ENCODE results near the gene HERPUD1. TPM values are rescaled to one million over a fixed set of nuclear protein-coding genes. Genes with fewer than 3 reads are reported as not detected.
A peak's percentile ranks its signal among the peaks of the same experiment; 100 is the strongest.
"Not testable (repeated sequence)": the region's sequence is repeated elsewhere in the genome, so short reads cannot be mapped to it uniquely, and the experiment has no call there.

HERPUD1 gene
- total RNA-seq, 2 donors from 2014 or later: 162 to 186 TPM

- no peaks in the 10 kb centered on the region for H3K27me3 Mint-ChIP-seq
- no peaks in the 10 kb centered on the region for H3K36me3 Mint-ChIP-seq (ENCODE audit: low read depth)
- peak; percentile 57 for ATAC-seq (replicated peaks)
- H3K4me3 Mint-ChIP-seq: peak overlapping the region; percentile 28
- no peaks in the 10 kb centered on the region for H3K9me3 Mint-ChIP-seq
- H3K27ac Mint-ChIP-seq: peak overlapping the region; percentile 81
- H3K4me1 Mint-ChIP-seq: peaks cover 29% of the 10 kb centered on the region
Measured at GRCh38 chr16:56970934-56971767, 39.2 kb downstream of the HERPUD1 start.

GRCh38 chr16:56971768-56972043 lies 39.8 kb downstream of the HERPUD1 start:
- no peak for ATAC-seq (replicated peaks)
- no peaks in the 10 kb centered on the region for H3K27me3 Mint-ChIP-seq
- H3K9me3 Mint-ChIP-seq: no peaks in the 10 kb centered on the region
- H3K36me3 Mint-ChIP-seq (ENCODE audit: low read depth): no peaks in the 10 kb centered on the region
- peak overlapping the region; percentile 28 for H3K4me3 Mint-ChIP-seq
- peaks cover 33% of the 10 kb centered on the region for H3K4me1 Mint-ChIP-seq
- no peak overlapping the region for H3K27ac Mint-ChIP-seq

- no peak for ATAC-seq (replicated peaks)
Measured at GRCh38 chr16:56972403-56973293, 40.7 kb downstream of the HERPUD1 start.

GRCh38 chr16:56973294-56973689 lies 41.4 kb downstream of the HERPUD1 start:
- H3K9me3 Mint-ChIP-seq: no peaks in the 10 kb centered on the region
- no peaks in the 10 kb centered on the region for H3K36me3 Mint-ChIP-seq (ENCODE audit: low read depth)
- peaks cover 34% of the 10 kb centered on the region for H3K4me1 Mint-ChIP-seq
- H3K27me3 Mint-ChIP-seq: no peaks in the 10 kb centered on the region
- no peak for ATAC-seq (replicated peaks)
- peak overlapping the region; percentile 61 for H3K27ac Mint-ChIP-seq
- H3K4me3 Mint-ChIP-seq: no peak overlapping the region

More at GRCh38 chr16:56972403-56973293, 40.7 kb downstream of the HERPUD1 start:
- no peak overlapping the region for H3K27ac Mint-ChIP-seq
- H3K27me3 Mint-ChIP-seq: no peaks in the 10 kb centered on the region
- peaks cover 34% of the 10 kb centered on the region for H3K4me1 Mint-ChIP-seq
- H3K4me3 Mint-ChIP-seq: no peak overlapping the region
- H3K9me3 Mint-ChIP-seq: no peaks in the 10 kb centered on the region
- H3K36me3 Mint-ChIP-seq (ENCODE audit: low read depth): no peaks in the 10 kb centered on the region

GRCh38 chr16:56973899-56974298 lies 42.0 kb downstream of the HERPUD1 start:
- not testable (repeated sequence) for H3K27me3 Mint-ChIP-seq; ATAC-seq (replicated peaks); H3K9me3 Mint-ChIP-seq; H3K36me3 Mint-ChIP-seq (ENCODE audit: low read depth); H3K4me3 Mint-ChIP-seq
- peak overlapping the region; percentile 61 for H3K27ac Mint-ChIP-seq
- H3K4me1 Mint-ChIP-seq: peaks cover 34% of the 10 kb centered on the region

DNA sequence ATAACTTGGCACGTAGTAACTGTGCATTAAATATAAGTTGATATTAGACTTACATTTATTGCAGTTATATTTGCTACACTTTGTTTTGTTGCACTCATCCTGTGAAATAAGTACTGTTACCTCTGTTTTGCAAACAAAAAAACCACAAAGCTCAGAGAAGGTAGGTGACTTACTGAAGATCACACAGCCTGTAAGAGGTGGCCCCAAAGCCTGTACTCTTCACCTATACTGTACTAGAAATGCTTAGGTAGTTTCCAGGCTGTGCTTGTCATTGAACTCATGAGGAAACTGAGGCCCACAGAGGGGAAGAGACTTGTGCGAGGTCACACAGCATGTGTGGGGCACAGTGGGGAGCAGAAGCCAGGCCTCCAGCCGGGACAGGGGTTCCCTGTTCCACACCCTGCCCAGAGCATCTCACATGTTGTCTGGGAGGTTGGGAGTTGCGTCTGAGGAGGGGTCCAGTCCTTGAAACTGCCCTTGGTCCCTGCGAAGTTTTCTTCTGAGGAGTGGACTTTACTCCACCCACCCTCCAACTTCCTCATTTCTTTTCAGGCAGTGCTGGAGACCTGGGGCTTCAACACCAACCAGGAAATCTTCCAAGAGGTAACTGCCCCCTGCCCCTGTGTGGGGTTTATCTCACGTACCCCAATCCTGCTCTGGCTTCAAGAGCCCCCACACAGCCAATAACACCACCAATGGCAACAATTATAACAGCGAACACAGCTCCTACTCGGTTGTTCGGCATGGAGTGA lies 42.8 kb downstream of the HERPUD1 start:
- Mint-ChIP-seq H3K4me3 (no peak overlapping the region), H3K36me3 (ENCODE audit: low read depth) (no peaks in the 10 kb centered on the region), H3K27ac (peak overlapping the region; percentile 55), H3K27me3 (no peaks in the 10 kb centered on the region), H3K9me3 (no peaks in the 10 kb centered on the region), H3K4me1 (peaks cover 34% of the 10 kb centered on the region)
- peak; percentile 40 for ATAC-seq (replicated peaks)

GRCh38 chr16:56975714-56976113 lies 43.8 kb downstream of the HERPUD1 start:
- ATAC-seq (replicated peaks): no peak
- H3K9me3 Mint-ChIP-seq: no peaks in the 10 kb centered on the region
- H3K4me3 Mint-ChIP-seq: no peak overlapping the region
- H3K36me3 Mint-ChIP-seq (ENCODE audit: low read depth): no peaks in the 10 kb centered on the region
- peaks cover 34% of the 10 kb centered on the region for H3K4me1 Mint-ChIP-seq
- no peaks in the 10 kb centered on the region for H3K27me3 Mint-ChIP-seq
- H3K27ac Mint-ChIP-seq: peak overlapping the region; percentile 55

- Mint-ChIP-seq H3K4me3 (no peak overlapping the region), H3K9me3 (no peaks in the 10 kb centered on the region), H3K27me3 (no peaks in the 10 kb centered on the region), H3K27ac (no peak overlapping the region), H3K4me1 (peaks cover 30% of the 10 kb centered on the region), H3K36me3 (ENCODE audit: low read depth) (peaks cover 9% of the 10 kb centered on the region)
- ATAC-seq (replicated peaks): no peak
Measured at GRCh38 chr16:56977216-56977615, 45.3 kb downstream of the HERPUD1 start.

GRCh38 chr16:56977823-56978430 lies 46.0 kb downstream of the HERPUD1 start:
- no peak overlapping the region for H3K27ac Mint-ChIP-seq
- ATAC-seq (replicated peaks): no peak
- peaks cover 37% of the 10 kb centered on the region for H3K4me1 Mint-ChIP-seq
- H3K4me3 Mint-ChIP-seq: no peak overlapping the region
- H3K9me3 Mint-ChIP-seq: no peaks in the 10 kb centered on the region
- H3K27me3 Mint-ChIP-seq: no peaks in the 10 kb centered on the region
- peaks cover 16% of the 10 kb centered on the region for H3K36me3 Mint-ChIP-seq (ENCODE audit: low read depth)

DNA sequence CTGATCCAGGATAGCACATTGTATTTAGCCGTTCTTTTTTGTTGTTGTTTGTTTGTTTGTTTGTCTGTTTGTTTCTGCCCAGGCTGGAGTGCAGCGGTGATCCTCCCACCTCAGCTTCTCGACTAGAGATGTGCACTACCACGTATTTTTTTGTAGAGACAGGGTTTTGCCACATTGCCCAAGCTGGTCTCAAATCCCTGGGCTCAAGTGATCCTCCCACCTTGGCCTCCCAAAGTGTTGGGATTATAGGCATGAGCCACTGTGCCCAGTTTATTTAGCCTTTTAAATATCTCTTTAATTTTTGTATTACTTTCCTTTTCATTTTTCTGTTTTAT lies 48.2 kb downstream of the HERPUD1 start:
- Mint-ChIP-seq H3K27me3 (no peaks in the 10 kb centered on the region), H3K4me1 (peaks cover 30% of the 10 kb centered on the region), H3K36me3 (ENCODE audit: low read depth) (peaks cover 37% of the 10 kb centered on the region), H3K9me3 (no peaks in the 10 kb centered on the region), H3K4me3 (no peak overlapping the region), H3K27ac (no peak overlapping the region)
- no peak for ATAC-seq (replicated peaks)

GRCh38 chr16:56980792-56981724 lies 49.1 kb downstream of the HERPUD1 start:
- H3K9me3 Mint-ChIP-seq: no peaks in the 10 kb centered on the region
- H3K36me3 Mint-ChIP-seq (ENCODE audit: low read depth): peaks cover 46% of the 10 kb centered on the region
- ATAC-seq (replicated peaks): no peak
- H3K4me1 Mint-ChIP-seq: peaks cover 29% of the 10 kb centered on the region
- peak overlapping the region; percentile 95 for H3K27ac Mint-ChIP-seq
- no peaks in the 10 kb centered on the region for H3K27me3 Mint-ChIP-seq
- no peak overlapping the region for H3K4me3 Mint-ChIP-seq

- Mint-ChIP-seq H3K27ac (peak overlapping the region; percentile 95), H3K27me3 (no peaks in the 10 kb centered on the region), H3K4me1 (peaks cover 29% of the 10 kb centered on the region), H3K9me3 (no peaks in the 10 kb centered on the region), H3K36me3 (ENCODE audit: low read depth) (peaks cover 51% of the 10 kb centered on the region), H3K4me3 (no peak overlapping the region)
- ATAC-seq (replicated peaks): no peak
Measured at GRCh38 chr16:56981729-56982271, 49.9 kb downstream of the HERPUD1 start.

DNA sequence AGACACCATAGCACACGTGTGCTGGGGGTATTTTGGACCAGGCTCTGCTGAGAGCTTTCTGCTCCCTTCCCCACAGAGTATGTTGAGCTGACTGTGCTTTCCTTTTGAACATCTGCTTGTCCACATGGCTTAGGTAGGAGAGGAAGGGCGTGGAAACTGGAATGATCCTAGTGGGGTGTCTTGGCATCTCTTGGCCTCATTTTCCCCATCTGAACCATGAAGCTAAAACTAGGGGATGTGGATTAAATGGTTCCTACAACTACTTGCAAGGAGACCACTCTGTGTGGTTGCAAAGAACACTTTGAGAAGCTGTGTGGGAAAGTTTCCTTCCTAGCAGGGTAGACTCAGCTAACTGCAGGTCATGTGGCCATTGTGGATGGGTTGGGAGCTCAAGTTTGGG lies 50.8 kb downstream of the HERPUD1 start:
- H3K4me3 Mint-ChIP-seq: no peak overlapping the region
- no peaks in the 10 kb centered on the region for H3K9me3 Mint-ChIP-seq
- H3K27me3 Mint-ChIP-seq: no peaks in the 10 kb centered on the region
- H3K4me1 Mint-ChIP-seq: peaks cover 36% of the 10 kb centered on the region
- peak overlapping the region; percentile 95 for H3K27ac Mint-ChIP-seq
- ATAC-seq (replicated peaks): no peak
- H3K36me3 Mint-ChIP-seq (ENCODE audit: low read depth): peaks cover 60% of the 10 kb centered on the region

Data from activated T-helper 17 cell treated with anti-CD3 and anti-CD28 coated beads, Interleukin-2, amount 50 U/mL, for 72 hours (primary cell).